Thyroid gland (tissue), 4 donors: ENCODE measurements around the gene SLC16A2. TPM values are rescaled to one million over a fixed set of nuclear protein-coding genes. Genes with fewer than 3 reads are reported as not detected.
"Not testable (repeated sequence)": the region's sequence is repeated elsewhere in the genome, so short reads cannot be mapped to it uniquely, and the experiment has no call there.

Experiments used
- DNase-seq, 2 donors: peaks; one replicate each; pipeline ENCODE4 v3.0.0-alpha.2; 2019
- H3K27ac ChIP-seq, 3 donors: fragments of 200-600 bp; sonication (generic); 1 replicate in 2 of 3; 2 replicates in 1 of 3; pipeline ENCODE4 v1.5.1; 2016 to 2019; ENCODE audit warnings: mild to moderate bottlenecking in 1 of 3, moderate library complexity in 1 of 3
- H3K27me3 ChIP-seq: fragments of 200-600 bp; sonication (generic); one replicate; pipeline ENCODE4 v1.5.1; 2019
- H3K36me3 ChIP-seq, 2 donors: fragments of 200-600 bp; sonication (generic); one replicate each; pipeline ENCODE4 v1.5.1; 2016 to 2019
- H3K4me1 ChIP-seq, 2 donors: fragments of 200-600 bp; sonication (generic); one replicate each; pipeline ENCODE4 v1.5.1; 2017 to 2019
- H3K4me3 ChIP-seq, 3 donors: fragments of 200-600 bp; sonication (generic); replicated peaks in 1 of 3; 1 replicate in 2 of 3; 2 replicates in 1 of 3; pipeline ENCODE4 v1.5.1; 2016; ENCODE audit warnings: mild to moderate bottlenecking in 1 of 3
- H3K9me3 ChIP-seq: fragments of 200-600 bp; sonication (generic); one replicate; pipeline ENCODE4 v1.5.1; 2017
- POLR2A ChIP-seq, 2 donors: fragments of 450-650 bp; IDR thresholded peaks; one replicate each; pipeline ENCODE4 v1.6.1; 2017; ENCODE audit warnings: antibody characterized with exemption in 2 of 2, mild to moderate bottlenecking in 2 of 2, moderate library complexity in 1 of 2
- WGBS, 2 donors: methylation state at CpG; one replicate each; pipeline ENCODE4 v1.1.5; 2017; 5-methylcytosine and 5-hydroxymethylcytosine counted together
- intact Hi-C: fragments of 100-400 bp; cut with DNase I; formaldehyde crosslinking; loops from one replicate; pipeline ENCODE4 v1.15.1; 2023
- total RNA-seq, 4 donors: library from RNA; depleted of rRNA; stranded (reverse); fragments of >200 nt; gene quantifications; one replicate each; pipeline ENCODE4 v1.2.3, GENCODE V29; 2016
- TF ChIP-seq, protein P1 (sequence below), 6 experiments: fragments of 200-600 bp in 3 of 6; fragments of 450-650 bp in 3 of 6; sonication (generic) in 3 of 6; IDR thresholded peaks; one replicate each; pipeline ENCODE4 v1.5.1; 2016 to 2019; ENCODE audit warnings: antibody characterized with exemption in 6 of 6, mild to moderate bottlenecking in 2 of 6, inconsistent platforms in 1 of 6, moderate library complexity in 1 of 6

SLC16A2 gene
- total RNA-seq, 4 donors from 2014 or later, result 10.1 to 24.0 (median 20.1) TPM

DNA sequence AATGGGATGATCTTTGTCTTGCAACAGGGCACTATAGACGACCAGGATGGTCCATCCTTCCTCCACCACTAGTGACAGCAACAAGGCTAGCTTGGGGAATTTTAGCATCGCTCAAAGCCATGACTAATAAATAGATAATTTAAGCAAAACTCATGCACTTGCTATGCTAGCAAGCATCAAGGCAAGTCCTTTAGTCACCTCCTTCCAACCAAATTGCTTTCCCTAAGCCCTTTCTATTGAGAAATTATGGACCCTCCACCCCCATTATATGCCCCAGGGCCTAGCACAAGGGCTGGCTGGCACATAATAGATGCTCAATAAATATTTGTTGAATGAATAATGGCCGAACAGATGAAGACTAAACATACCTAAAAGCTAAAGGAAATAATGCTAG is 28.6 kb downstream of the SLC16A2 start:
- Histone ChIP-seq H3K4me3 (no peak overlapping the region), H3K27me3 (no peaks in the 10 kb centered on the region), H3K36me3 (no peaks in the 10 kb centered on the region), H3K4me1 (no peaks in the 10 kb centered on the region), H3K27ac (no peak overlapping the region), H3K9me3 (no peaks in the 10 kb centered on the region)
- intact Hi-C loops, result no loop called here
- DNase-seq, result no peak
- 82 to 93% methylated on average over 3 of the region's 3 CpGs for WGBS, 2 donors
- TF ChIP-seq, protein P1, sequence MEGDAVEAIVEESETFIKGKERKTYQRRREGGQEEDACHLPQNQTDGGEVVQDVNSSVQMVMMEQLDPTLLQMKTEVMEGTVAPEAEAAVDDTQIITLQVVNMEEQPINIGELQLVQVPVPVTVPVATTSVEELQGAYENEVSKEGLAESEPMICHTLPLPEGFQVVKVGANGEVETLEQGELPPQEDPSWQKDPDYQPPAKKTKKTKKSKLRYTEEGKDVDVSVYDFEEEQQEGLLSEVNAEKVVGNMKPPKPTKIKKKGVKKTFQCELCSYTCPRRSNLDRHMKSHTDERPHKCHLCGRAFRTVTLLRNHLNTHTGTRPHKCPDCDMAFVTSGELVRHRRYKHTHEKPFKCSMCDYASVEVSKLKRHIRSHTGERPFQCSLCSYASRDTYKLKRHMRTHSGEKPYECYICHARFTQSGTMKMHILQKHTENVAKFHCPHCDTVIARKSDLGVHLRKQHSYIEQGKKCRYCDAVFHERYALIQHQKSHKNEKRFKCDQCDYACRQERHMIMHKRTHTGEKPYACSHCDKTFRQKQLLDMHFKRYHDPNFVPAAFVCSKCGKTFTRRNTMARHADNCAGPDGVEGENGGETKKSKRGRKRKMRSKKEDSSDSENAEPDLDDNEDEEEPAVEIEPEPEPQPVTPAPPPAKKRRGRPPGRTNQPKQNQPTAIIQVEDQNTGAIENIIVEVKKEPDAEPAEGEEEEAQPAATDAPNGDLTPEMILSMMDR (IDR thresholded peaks at IDR 0.05), result no peak
- TF ChIP-seq POLR2A (IDR thresholded peaks at IDR 0.05), result no peak

DNA sequence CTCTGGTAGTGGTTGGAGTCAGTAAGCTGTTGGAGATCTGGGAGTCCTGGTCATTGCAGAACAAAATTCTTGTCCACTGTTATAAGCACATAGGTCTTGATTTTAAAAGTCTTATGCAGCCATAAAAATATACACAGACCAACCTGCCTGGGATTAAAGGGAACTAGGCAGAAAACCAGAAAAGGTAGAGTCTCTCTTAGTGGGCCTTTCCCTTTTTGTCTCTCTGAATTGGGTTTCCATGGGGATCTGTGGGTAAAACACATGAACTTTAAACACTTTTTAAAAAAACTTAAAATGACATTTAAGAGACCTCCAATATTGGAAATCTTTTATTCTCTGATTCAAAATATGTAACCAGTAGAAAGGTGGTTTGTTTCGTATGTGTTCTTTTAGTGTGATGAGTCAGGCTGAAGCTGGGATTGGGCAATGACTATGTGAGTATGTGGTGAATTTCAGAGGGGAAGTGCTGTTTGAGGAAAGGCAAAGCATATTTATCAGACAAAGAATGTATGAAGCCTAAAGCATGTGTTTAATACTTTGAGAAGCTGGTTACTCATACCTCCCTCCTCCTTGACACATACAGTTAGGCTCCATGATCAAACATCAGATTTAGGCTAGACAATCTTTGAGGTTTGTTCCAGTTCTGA is 29.6 kb downstream of the SLC16A2 start:
- Histone ChIP-seq H3K36me3 (no peaks in the 10 kb centered on the region), H3K9me3 (no peaks in the 10 kb centered on the region), H3K27me3 (no peaks in the 10 kb centered on the region), H3K4me1 (no peaks in the 10 kb centered on the region), H3K27ac (no peak overlapping the region), H3K4me3 (no peak overlapping the region)
- 76 to 94% methylated on average over 1 of the region's 1 CpG for WGBS, 2 donors
- no peak for DNase-seq
- intact Hi-C loops, result no loop called here
- TF ChIP-seq, protein P1 (IDR thresholded peaks at IDR 0.05), result no peak
- TF ChIP-seq POLR2A (IDR thresholded peaks at IDR 0.05), result no peak

GRCh38 chrX:74451450-74452198 is 30.3 kb downstream of the SLC16A2 start:
- Histone ChIP-seq H3K27ac (no peak overlapping the region), H3K36me3 (no peaks in the 10 kb centered on the region), H3K9me3 (no peaks in the 10 kb centered on the region), H3K27me3 (no peaks in the 10 kb centered on the region), H3K4me3 (no peak overlapping the region), H3K4me1 (no peaks in the 10 kb centered on the region)
- 81 to 92% methylated on average over 5 of the region's 5 CpGs for WGBS, 2 donors
- intact Hi-C loops, result no loop called here
- no peak for DNase-seq
- no peak for TF ChIP-seq POLR2A (IDR thresholded peaks at IDR 0.05)
- TF ChIP-seq, protein P1 (IDR thresholded peaks at IDR 0.05), result no peak

GRCh38 chrX:74452199-74452481 is 30.8 kb downstream of the SLC16A2 start:
- TF ChIP-seq POLR2A (IDR thresholded peaks at IDR 0.05), result no peak
- TF ChIP-seq, protein P1 (IDR thresholded peaks at IDR 0.05), result no peak
- WGBS, 2 donors, result 93 to 100% methylated on average over 2 of the region's 2 CpGs
- H3K27ac ChIP-seq, result no peak overlapping the region
- no peak overlapping the region for H3K4me3 ChIP-seq
- intact Hi-C loops, result no loop called here
- no peak for DNase-seq
- no peaks in the 10 kb centered on the region for H3K4me1 ChIP-seq
- H3K27me3 ChIP-seq, result no peaks in the 10 kb centered on the region
- no peaks in the 10 kb centered on the region for H3K36me3 ChIP-seq
- H3K9me3 ChIP-seq, result no peaks in the 10 kb centered on the region

- Histone ChIP-seq H3K36me3 (no peaks in the 10 kb centered on the region), H3K4me1 (no peaks in the 10 kb centered on the region), H3K27ac (no peak overlapping the region), H3K27me3 (no peaks in the 10 kb centered on the region), H3K9me3 (no peaks in the 10 kb centered on the region), H3K4me3 (no peak overlapping the region)
- 89 to 99% methylated on average over 5 to 7 of the region's 7 CpGs for WGBS, 2 donors
- TF ChIP-seq, protein P1 (IDR thresholded peaks at IDR 0.05), result no peak
- no peak for TF ChIP-seq POLR2A (IDR thresholded peaks at IDR 0.05)
- intact Hi-C loops, result no loop called here
- no peak for DNase-seq
Observed at GRCh38 chrX:74453178-74453577, 31.9 kb downstream of the SLC16A2 start.

GRCh38 chrX:74454233-74454632 is 32.9 kb downstream of the SLC16A2 start:
- H3K27ac ChIP-seq, DNase-seq, H3K4me3 ChIP-seq, intact Hi-C loops, H3K4me1 ChIP-seq, H3K9me3 ChIP-seq, H3K36me3 ChIP-seq, H3K27me3 ChIP-seq: not testable (repeated sequence)
- 83 to 100% methylated on average over 1 of the region's 3 CpGs for WGBS, 2 donors
